NCI-H774 (cell line): ENCODE measurements around the gene CAMK4.
A peak's percentile ranks its signal among the peaks of the same experiment; 100 is the strongest.

Experiments
- DNase-seq: peaks from one replicate; lab custom pipeline; 2025; lab: John Stamatoyannopoulos, UW

CAMK4 gene

DNA sequence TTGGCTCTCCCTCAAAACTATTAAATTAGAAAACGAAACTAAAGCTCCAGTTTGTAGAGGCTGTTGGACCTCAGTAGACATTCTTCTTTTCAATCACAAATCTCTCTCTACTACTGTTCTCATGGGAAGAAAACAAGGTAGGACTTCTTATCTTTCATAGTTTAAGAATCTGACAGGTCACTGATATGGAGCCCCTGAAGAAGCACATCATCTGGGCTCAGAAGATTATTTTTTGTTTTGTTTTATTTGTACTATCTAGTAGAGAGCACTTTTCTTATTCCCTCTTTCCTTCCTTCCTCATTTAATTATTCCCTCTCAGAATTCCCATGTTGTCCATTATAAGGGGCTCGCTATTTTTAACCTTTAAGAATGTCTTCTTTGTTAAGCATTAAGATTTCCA, 261.9 kb downstream of the CAMK4 start:
- no peak for DNase-seq

DNA sequence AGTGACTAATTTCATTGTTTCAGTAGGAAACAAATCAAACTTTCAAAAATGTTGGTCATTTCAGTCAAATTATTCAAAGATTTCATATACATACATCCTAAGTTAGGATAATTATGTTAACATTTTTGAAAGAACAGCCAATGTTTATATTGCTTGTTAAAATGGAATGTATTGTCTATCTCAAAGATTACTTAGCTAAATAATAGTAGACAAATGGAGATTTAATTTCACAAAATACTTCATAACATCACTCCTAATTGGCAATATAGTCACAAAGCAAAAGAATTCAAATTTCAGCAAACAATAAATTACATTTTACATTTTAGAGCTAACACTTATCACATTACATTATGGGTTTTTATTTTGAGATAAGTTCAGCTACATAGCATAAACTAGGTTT, 262.7 kb downstream of the CAMK4 start:
- no peak for DNase-seq

DNA sequence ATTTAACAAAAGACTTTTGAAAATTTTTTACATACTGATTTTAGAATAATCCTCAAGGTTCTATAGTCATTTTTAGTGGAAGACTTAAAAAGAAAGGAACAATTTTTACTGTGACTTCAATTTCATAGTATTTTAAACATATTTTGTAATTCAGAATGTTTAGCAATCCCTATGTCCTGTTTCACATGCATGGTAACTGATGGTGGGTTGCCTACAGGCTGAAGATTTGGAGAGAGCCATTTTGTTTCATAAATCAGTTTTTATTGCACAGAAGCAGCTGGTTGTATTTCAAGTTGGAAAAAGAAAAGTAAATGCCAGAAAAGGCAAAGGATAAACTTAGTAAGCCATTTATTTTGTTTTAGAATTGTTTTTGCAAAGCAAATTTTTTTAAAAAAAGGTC, 264.2 kb downstream of the CAMK4 start:
- DNase-seq: no peak

DNA sequence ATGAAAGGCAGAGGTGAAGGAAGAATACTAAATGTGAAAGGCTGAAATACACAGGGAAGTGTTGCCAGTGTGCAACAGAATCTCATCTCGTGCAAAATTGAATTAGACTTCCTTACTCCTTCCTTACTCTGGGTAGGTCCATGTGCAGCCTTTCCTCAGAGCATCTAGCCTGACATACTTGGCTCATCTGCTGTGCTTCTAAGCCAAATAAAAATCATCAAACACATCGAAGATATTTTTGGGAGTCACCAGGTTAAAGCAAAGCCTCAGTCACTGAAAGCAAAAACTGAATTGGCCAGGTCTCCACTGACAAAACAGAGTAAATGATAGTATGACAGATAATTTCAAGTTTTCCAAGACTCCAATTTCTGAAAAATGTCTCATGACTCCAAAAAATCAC, 268.8 kb downstream of the CAMK4 start:
- DNase-seq: no peak

DNA sequence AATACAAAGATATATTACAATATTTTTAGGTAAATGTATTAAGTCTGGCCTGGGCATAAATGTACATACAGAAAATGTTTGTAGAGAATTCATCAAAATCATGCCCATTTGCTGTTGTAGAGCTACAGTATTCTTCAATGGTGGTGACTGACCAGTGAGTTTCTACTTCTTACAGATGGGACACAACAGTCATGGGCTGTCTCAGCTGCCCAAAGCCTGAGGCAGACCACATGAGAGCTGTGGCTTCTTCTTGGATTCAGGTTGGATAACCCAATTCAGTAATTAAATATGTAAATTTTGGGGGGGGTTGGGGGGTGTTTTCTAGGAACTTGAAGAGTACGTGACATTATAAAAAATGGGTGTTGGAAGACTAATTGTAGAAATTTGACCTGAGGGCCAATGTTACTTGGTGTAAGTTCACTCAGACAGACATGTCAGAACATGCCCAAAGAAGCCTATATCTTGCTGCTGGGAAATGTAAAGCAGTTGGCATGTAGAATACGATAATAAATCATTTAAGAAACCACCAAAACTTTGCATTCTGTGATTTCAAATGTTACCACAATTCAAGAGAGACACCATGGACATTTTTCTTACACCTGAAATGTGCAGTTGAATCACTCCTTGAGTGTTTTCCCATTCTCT, 270.3 kb downstream of the CAMK4 start:
- no peak for DNase-seq

DNA sequence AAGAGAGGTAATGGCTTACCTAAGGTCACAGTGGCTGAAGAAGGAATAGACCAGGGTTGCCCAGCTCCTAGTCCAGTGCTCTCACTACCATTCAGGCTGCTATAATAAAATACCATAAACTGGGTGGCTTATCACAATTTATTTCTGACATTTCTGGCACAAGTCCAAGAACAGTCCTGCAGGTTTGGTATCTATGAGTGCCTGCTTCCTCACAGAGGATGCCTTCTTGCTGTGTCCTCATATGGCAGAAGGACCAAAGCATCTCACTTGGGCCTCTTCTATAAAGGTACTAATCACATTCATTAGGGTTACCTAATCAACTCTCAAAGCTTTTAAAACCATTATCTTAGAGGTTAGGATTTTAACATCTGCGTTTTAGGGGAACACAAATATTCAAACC, 271.0 kb downstream of the CAMK4 start:
- no peak for DNase-seq

DNA sequence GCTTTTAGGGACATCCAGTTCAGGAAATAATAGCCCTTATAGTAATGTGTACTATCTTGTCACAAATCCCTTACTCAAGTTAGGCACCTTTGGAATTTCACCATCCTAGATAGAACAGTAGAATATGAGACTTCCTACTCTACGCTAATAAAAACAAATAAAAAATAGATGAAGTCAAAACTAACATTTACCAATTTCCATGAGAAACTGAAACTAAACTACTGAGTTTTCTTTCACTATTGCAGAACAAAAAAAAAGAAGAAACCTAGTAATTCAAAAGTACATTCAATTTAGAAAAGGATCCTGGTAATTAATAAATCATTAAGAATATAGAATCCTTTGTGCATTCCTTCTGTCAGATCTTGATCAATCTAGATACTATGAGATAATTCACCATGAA, 274.2 kb downstream of the CAMK4 start:
- no peak for DNase-seq

DNA sequence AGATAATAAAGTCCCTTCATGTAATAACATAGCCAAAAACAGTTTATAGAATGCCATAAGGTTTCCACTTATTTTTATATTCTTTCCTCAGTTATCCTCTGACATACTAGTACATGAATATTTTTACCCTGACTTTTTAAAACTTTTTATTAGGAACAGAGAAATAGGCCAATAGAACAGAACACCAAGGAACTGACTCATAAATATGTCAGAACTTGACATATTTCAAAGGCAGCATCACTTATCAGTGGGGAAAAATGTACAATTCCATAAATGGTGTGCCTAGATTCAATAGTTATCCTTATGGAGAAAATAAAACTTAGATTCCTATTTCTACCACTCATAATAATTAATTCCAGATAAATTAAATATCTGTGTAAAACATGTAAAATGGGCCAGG, 278.8 kb downstream of the CAMK4 start:
- no peak for DNase-seq

DNA sequence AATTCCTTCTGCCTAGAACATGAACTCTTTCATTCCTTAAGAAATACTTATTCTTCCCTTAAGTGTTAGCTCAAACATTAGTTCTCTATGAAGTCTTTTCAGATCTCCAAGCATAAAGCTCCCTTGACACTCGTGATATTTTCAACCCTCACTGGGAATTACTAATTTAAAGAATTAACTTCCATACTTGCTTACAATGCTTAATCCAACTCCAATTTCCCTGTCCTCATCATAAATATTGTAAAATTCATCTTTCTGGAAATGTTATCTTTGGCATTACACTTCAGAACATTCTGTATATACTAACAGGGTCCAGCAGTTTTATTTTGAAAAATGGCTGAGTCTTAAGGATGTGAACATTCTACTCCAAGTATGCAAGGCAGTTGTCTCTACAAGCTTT, 280.9 kb downstream of the CAMK4 start:
- no peak for DNase-seq

DNA sequence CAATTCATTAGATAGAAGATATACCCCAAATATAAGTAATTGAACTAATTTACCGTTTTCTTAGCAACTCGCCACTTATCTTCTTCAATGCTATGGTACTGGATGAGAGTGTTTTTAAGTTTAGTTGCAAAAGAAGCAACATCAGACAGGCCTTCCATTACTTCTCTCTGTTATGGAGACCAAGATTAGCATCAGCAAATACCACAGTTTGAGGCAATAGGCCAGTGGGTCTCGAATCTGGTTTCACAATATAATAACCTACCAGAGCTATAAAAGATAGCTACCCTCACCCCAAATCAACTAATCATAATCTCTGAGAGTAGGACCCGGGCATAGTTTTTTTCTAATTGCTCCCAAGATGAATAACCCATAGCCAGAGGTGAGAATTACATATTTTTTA, 283.1 kb downstream of the CAMK4 start:
- DNase-seq: no peak

DNA sequence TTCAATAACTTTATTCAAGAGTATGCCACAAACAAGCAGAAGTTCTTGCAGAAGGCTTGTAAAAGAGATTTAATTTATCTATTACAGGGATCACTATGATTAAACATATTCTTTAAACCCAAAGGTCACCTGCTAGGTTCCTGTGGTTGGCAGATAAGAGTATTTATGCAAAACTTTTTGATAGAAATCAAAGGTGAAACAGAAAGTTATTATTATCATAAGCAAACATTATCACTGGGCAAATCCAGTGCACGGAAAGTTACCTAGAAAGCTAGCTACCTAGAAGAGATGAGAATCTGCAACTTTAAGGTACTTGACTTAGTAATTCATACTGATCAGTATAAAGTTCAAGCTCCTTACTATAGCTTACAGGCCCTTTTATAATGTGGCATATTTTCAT, 284.9 kb downstream of the CAMK4 start:
- no peak for DNase-seq

DNA sequence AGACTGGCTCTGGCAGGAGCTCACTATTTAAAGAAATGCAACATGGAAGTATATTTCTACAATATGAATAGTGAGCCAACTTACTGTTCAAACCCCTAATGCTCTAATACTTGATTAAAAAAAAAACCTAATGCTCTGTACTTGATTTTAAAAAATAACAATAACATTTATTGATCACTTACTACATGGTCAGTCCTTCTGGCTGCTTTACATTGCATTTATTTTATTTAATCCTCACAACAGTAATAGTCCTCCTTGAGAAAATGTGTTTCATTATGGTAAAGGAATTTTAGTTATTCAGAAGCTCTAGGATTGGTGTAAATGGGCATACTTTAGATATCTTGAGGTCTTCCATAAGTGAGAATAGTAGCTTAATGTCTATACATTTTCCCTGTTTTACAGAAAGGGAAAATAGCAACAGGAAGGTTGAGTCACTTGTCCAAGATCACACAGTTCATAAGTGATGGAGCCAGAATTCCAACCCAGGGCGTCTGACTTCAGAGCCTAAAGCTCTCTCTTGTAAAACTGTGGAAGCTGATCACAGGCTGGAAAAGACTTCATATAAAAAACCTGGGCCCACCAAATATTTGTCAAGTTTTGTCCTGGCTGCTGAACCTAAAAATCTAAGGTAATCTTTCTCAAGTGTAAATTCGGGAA, 287.1 kb downstream of the CAMK4 start:
- DNase-seq: no peak

DNA sequence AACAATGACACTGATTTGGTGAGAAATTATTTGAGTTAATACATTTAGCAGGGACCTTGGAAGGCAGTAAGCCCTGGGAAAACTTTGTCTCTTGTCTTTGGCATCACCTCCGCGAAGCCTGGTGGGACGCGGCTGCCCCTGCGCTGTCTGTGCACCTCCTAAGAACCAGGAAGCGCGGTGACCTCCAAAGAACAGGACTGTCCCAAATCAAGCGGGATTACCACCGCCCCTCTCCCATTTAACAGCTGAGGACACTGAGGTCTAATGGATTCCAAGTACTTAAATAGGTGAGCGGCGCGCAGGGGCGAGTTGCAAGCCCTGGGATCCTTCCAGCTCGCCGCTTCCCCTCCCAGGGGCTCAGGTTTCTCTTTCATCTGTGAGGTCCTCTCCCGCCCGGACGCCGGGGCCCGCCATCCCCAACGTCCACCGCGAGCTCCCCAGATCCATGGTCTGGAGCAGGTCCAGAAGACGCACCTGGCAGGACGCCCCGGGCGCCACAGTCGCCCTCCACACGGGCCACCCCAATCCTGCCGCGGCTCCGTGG, 287.7 kb downstream of the CAMK4 start:
- no peak for DNase-seq

DNA sequence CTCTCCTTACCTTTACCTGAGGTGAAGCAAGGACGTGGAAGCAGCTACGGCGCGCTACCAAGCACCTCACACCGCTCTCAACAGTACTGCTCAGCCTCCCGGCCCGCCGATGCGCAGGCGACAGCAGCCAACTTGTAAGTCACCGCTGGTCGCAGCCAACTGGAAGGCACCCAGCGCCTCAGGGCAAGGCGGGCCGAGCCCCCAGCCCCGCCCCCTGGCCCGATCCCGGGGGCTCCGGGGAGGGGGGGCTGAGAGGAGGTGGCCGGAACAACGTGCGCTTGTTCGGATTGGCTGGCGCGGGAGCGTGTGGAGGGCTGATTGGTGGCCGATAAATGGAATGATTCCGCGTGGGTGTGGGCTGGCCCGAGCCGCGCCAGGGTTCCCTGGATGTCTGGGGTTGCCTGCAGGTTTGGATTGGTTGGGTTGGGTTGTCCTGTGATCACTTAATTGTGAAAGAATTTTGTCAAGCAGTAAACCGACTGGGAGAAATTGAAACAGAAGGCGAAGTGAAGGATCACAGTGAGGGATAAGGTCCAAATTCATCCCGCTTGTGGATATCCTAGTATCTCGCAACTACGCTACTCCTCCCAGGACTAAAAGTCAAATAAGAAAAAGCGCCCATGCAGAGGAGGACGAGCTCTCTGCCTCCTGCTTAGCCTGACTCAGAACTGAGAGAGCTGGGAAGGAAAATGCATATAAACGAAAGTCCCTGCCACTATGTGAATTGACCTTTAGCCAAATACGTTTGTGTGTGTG, 288.4 kb downstream of the CAMK4 start, which contains the start of gene STARD4:
STARD4 (minus strand) TSS at position 161 of the 756 bp plus-strand sequence. CDS start 5,102 bp downstream, outside the sequence.
- DNase-seq: peak; percentile 95

DNA sequence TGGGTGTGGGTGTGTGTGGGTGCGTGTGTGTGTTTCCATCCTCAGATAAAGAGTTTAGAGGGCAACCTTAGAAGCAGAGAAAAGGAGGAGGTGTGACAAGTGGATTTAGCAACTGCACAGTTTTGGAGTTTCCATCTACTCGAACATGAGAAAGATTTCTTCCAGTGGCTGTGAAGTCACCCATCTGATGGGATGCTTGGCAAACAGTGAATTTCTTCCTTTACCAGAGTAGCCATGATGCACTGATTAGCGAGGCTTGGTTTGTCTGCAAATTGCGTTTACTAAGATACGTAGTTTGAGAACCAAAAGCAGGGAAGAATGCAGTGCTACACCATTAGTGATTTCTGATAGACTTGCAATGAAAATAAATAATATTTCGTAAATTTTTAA, 288.9 kb downstream of the CAMK4 start:
- DNase-seq: peak; percentile 13

DNA sequence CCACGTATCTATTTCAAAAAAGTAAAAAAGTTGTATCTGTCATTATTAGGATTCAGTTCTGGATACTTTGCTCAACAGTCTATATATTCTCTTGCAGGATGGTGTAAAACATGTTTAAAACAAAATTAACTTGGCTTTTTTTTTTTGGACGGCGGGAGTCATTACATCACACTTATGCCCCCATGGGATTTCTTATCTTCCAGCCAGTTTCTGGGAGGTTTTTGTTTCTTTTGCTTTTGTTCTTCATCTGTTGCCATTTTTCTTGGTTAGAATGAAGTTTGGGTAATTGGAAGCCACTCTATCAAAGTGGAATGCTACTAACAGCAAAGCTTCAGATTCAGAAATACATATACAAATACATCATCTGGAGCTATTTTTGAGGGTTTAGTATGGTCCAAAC, 289.9 kb downstream of the CAMK4 start:
- DNase-seq: no peak

DNA sequence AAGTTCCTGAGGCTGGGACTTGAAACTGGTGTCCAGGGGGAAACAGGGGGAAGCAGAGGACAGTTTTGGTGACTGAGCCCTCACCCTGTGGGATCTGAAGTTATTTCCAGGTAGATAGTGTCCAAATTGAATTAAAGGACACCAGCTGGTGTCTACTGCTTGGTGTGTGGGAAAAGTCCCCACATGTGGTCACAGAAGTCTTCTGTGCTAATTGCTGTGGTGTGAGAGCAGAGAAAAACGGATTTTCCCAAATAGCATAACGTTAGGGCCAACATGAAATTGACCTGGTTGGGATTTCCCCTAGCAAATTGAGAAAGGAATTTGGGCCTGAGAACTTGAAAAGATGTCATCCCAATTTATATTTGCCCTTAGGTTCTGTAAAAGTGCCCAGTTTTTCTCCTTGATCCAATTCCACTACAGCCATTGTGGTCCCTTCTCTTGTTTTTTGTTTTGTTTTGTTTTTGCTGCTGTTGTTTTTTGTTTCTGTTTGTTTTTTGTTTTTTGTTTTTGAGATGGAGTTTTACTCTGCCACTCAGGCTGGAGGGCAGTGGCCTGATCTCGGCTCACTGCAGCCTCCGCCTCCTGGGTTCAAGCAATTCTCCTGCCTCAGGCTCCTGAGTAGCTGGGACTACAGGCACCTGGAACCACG, 293.8 kb downstream of the CAMK4 start:
- DNase-seq: no peak

DNA sequence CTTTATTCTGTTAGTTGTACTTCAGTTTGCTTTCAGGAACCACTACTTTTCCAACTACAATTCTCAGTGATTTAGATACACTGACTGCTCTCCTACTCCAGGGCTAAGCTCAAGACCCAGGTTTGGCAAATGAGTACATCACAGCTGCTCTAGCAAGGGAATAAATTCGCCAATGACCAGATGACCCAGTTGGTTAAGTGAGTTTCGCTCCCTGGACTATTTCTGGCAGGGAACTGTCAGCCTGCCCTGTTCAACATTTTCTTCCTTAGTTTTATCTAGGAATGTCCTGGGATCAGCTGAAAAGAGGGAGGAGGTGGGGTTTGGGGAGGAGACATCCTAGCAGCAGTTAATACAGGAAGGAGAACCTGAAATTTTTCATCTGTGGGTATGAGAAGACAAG, 294.6 kb downstream of the CAMK4 start:
- DNase-seq: no peak

DNA sequence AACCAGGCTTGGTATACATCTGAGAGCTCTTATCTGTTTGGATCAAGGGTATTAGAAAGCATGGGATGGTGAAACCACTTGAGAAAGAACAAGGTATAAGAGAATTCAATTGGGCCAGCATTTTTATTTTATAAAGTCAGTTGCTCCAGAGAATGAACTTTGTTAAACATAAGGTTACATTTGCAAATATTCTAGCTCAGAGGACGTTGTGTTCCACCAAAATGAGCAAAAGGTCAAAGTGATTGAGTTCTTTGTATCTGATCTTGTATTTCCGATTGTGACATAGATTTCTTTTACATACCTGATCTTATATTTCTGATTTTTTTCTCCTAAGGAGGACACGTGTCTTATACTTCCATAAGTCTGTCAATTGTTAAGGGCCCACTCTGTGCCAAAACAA, 296.7 kb downstream of the CAMK4 start:
- DNase-seq: no peak

DNA sequence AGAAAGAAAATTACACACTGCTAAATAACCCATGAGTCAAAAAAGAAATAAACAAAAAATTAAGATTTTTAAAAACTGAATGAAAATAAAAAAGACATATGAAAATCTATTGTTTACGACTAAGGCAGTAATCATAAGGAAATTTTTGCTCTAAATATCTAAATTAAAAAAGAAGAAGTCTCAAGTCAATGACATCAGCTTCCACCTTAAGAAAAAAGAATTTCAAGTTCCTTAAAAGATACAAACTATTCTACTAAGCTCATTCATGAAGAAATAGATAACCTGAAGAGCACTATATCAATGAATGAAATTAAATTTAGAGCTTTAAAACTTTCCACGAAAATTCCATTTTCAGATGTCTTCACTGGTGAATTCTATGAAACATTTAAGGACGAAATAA, 303.9 kb downstream of the CAMK4 start:
- no peak for DNase-seq

DNA sequence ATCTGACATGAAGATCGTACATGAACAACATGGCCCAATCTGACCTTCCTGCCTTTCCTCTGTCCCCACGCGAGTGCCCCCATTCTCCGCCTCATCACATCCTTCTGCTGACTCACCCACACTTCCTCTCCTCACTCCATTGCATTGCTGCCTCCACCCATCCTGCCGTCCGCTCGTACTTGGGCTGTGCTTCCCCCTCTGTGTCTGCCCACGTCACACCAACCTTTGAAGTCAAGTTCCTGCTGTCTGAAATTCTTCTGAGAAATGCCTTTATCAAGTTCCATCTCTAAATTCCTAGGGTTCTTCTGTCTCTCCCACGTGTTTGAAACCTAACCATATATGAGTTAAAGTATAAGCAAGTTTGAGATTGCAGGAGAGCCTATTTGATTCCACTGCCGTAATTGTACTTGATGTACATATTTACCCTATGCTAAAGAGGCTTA, 306.1 kb downstream of the CAMK4 start:
- DNase-seq: no peak

DNA sequence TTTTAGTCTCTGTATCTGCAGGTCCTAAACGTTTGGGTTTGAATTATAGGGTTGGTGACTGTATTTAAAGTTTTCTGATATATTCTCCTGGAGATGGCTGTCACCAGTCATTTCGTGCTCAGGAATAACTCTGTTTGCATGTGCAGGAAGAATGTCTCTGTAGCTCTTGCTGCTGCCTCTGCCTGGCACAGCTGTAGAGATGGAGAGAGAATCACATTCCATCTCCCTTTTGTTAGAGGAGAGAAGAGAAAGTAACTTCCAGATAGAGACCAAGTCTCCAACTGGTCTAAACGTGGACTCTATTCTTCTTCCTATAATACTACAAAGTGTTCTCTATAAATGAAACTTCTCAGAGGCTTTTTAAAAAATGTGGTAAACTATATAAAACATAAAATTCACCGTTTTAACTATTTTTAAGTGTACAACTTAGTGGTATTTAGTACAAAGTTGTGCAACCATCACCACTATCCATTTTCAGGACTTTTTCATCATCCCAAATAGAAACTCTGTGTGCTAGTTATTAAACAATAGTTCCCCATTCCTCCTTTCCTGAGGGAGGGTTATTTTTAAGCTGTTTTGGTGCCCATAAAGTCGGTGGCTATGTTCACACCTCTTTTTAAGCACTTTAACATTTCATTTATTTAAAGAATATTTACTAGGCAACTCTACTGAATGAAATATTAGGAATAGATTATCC, 308.9 kb downstream of the CAMK4 start:
- no peak for DNase-seq
